ENCODE data around the gene STON2.

DNA sequence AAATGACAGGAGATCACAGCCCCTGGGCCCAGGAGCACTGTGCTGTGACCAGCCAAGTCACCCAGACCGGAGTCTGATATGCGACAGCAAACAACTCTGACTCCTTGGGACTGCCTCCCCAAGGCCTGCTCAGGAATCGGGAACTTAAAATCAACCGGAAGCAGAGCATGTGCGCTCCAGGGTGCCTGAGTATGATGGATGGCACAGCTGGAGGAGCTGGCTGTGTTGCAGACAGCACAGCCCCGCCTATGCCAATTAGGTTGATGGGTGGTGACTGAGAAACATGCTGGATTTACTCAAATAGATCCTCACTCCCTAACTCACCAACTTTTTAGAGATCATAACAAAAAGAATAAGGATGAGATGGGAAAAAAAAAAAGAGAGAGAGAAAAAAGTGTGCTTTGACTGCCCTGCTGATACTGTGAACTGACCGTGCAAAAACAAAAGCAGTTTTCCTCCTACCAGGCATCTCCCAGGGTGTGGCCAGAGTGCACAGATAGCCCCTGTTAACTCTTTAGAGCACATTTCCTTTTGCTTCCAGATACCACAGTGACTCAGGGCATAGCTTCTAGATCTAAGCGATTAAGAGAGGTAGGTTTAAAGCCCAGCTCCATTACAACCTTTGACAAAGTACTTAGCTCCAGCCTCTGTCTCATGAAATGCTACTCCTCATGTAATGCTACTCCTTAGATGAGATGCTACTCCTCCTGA is 27.4 kb upstream of the STON2 start:
- TF ChIP-seq RARB (CRISPR knock-in tag; IDR thresholded peaks at IDR 0.05) (no peak), POLR2A (IDR thresholded peaks at IDR 0.05; ENCODE audit: low read length) (no peak), GATA3 (IDR thresholded peaks at IDR 0.05; ENCODE audit: borderline replicate concordance) (no peak), BHLHE40 (IDR thresholded peaks at IDR 0.05; ENCODE audit: low read depth, low read length) (no peak), SREBF2 (IDR thresholded peaks at IDR 0.05) (no peak), MYC (IDR thresholded peaks at IDR 0.05; ENCODE audit: borderline replicate concordance, low read length) (no peak), CTCF (IDR thresholded peaks at IDR 0.05) (no peak), RNF2 (IDR thresholded peaks at IDR 0.05; ENCODE audit: borderline replicate concordance, low read depth) (no peak), HDAC2 (IDR thresholded peaks at IDR 0.05) (no peak), ESRRA (IDR thresholded peaks at IDR 0.05; ENCODE audit: borderline replicate concordance, low read length) (no peak), CHD4 (IDR thresholded peaks at IDR 0.05; ENCODE audit: borderline replicate concordance) (no peak), CBX2 (IDR thresholded peaks at IDR 0.05; ENCODE audit: borderline replicate concordance, low read depth) (no peak)

Measured in A549 (cell line).